Skin of body (tissue), 2 donors: ENCODE results near the gene ACTN1. TPM values are rescaled to one million over a fixed set of nuclear protein-coding genes. Genes with fewer than 3 reads are reported as not detected.
"Not testable (repeated sequence)": the region's sequence is repeated elsewhere in the genome, so short reads cannot be mapped to it uniquely, and the experiment has no call there.

Experiments used
- DNase-seq: peaks from one replicate; lab custom pipeline; 2025; lab: John Stamatoyannopoulos, UW
- total RNA-seq: library from RNA; depleted of rRNA; stranded (reverse); fragments of >200 nt; gene quantifications from one replicate; pipeline ENCODE4 v1.2.3, GENCODE V29; 2014

Gene ACTN1
- total RNA-seq, 1 donor from 2014 or later: 112 TPM

- DNase-seq: no peak
These were observed 8.0 kb upstream of the ACTN1 start for GRCh38 chr14:68986926-68987652.

GRCh38 chr14:68986225-68986624 is 7.1 kb upstream of the ACTN1 start:
- no peak for DNase-seq

- DNase-seq: no peak
These were observed 5.6 kb upstream of the ACTN1 start for GRCh38 chr14:68984686-68985085.

DNA sequence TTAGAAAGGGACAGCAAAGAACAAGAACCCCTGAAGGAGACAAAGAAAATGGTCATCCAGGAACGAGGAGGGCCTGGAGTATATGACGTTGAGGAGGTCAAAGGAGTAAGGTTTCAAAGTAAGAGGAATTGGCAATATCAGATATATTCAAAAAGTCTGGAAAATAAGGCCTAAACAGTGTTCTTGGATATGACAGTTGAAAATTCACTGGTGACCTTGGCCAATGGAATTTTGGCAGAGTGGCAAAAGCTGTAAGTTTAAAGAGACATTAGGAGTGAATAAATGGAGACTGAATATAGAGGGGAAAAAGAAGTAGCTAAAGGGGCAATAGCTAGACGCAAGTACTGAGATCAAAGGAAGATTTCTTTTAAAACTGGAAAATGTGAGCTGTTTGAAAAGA is 4.1 kb upstream of the ACTN1 start:
- DNase-seq: no peak

DNA sequence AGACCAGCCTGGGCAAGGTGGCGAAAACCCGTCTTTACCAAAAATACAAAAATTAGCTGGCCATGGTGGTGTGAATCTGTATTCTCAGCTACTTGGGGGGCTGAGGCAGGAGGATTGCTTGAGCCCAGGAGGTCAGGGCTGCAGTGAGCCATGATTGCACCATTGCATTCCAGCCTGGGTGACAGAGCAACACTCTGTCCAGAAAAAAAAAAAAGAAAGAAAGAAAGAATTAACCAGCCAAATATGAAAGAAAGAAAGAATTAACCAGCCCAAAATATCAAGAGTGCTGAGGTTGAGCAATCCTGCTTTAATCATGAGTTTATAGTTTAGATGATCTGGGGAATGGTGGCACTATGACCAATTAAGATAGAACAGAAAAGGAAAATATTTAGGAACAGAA is 3.5 kb upstream of the ACTN1 start:
- no peak for DNase-seq

- no peak for DNase-seq
These were observed 2.5 kb upstream of the ACTN1 start for GRCh38 chr14:68981539-68981976.

DNA sequence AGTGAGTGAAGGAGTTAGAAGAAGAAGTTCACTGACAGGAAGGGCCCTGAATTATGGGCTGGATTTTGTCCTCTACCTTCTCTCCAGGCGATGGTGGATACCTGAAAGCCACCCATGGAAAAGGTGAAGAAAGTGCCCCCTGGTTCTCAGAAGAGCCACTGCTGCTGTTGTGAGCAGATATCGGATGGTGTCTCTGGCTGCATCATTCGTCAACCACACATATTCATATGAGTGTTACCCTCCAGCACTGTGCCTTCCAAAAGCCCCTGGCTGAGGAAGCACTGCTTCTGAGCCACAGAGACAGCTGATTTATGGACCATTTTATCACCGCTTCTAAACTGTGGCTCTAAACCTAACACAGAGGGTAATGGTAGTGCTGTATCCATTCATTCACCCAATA is 2.0 kb upstream of the ACTN1 start:
- no peak for DNase-seq

DNA sequence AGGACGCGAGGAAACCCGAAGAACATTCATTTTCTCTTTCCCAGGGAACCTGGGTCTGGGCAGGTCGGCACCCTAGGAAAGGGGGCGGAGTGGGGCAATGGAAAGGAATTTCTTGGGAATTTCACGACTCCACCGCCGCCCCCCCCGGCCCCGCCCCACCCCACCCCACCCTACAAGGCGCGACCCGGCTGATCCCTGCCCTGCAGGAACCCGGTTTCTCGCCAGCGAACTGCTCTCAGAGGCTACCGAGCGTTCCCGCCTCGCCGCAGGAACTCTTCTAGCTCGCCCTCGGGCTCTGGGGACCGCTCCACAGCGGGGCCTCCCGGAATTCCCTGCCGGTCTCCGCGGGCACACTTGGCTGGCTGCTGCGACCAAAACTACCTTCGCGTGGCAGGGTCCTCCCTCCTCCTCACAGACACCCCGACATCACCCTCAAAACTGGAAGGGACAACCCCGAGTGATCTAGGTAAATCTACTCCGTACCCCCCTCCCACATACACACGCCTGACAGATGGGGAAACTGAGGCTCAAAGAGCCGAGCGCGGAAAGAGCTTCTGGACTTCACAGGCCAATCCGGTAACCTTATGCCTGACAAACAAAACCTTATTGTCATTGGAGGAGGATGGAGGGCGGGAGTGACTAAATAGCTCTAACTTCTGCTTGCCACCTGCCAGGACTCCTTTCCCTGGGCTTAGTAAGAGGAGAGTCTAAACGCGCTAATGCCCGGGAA is 785 bp upstream of the ACTN1 start:
- DNase-seq: no peak

GRCh38 chr14:68978172-68978911 is 760 bp downstream of the ACTN1 start:
- DNase-seq: no peak

DNA sequence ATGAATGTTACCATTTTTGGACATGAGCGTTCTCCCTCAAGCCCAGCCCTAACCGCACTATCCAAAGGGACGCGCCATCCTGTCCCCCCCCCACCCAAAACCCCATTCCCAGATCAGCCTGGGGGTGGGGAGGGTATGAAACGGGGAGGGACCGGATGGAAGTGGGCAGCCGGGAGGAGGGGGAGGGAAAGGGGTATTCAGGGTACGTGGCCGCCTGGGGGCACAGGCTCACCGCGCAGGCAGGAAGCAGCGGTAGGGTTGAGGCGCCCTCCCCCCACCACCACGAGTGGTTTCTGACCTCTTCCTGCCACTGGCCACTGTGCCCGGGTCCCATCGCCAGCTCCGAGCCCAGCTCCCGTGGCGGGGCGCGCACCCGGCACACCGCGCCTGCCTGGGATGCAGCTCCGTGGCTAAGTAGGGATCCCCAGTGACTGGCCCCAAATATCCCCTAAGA is 1.4 kb downstream of the ACTN1 start:
- DNase-seq: no peak

- DNase-seq: no peak
These were observed 1.9 kb downstream of the ACTN1 start for GRCh38 chr14:68977180-68977717.

- peak; percentile 30 for DNase-seq
These were observed 2.7 kb downstream of the ACTN1 start for GRCh38 chr14:68976160-68977067.

DNA sequence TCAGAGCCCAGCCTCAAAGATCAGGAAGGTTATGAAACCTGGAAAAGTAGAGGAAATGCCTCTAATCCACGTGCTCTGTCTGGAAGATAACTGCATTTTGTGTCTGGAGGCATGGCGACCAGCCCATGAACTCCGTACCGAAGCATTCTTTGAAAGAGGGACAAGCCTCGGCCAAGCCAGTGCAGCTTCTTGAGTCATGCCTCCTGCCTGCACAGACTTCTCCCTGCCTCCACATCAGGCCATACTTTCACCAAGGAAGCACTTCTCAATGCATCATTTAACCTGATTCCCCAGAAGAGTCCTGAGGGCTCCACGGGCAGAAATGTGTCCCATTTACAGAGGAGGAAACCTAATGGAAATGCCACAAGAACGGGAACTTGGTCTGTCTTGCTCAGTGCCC is 3.4 kb downstream of the ACTN1 start:
- DNase-seq: no peak

GRCh38 chr14:68974759-68975347 is 4.2 kb downstream of the ACTN1 start:
- no peak for DNase-seq

- DNase-seq: no peak
These were observed 5.5 kb downstream of the ACTN1 start for GRCh38 chr14:68973639-68974038.

DNA sequence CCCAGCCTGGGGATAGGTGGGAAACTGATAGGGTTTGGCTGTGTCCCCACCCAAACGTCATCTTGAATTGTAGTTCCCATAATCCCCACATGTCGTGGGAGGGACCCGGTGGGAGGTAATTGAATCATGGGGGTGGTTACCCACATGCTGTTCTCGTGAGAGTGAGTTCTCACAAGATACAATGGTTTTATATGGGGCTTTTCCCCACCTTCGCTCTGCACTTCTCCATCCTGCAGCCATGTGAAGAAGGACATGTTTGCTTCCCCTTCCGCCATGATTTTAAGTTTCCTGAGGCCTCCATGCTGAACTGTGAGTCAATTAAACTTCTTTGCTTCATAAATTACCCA is 5.9 kb downstream of the ACTN1 start:
- not testable (repeated sequence) for DNase-seq

DNA sequence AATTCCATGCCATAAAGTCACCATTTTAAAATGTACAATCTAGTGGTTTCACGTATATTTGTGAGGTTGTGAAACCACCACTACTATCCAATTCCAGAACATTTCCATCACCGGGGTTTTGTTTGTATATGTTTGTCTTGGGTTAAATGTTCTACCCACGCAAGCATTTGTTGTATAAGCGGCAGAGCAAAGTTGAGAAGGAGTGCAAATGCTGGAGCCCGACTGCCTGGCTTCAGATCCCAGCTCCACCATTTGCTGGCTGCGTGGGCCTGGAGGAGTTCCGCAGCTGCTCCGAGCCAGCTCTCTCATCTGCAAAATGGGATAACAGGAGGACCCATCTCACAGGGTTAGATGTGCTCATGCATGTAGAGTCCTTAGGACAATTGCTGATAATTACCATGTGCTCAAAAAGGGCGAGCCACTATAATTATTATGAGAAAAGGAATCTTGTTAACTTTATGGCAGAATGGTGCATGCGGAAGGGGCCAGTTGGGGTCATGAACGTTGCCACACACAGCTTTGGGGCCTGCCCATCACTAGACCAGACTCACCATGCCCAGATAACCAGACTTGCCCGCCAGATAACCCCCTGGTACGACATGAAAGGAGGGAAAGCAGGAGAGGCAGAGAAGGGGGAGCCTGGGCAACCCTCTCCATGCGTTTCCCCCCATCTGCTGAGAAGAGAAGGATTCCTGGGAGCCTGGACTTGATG is 6.4 kb downstream of the ACTN1 start:
- no peak for DNase-seq

DNA sequence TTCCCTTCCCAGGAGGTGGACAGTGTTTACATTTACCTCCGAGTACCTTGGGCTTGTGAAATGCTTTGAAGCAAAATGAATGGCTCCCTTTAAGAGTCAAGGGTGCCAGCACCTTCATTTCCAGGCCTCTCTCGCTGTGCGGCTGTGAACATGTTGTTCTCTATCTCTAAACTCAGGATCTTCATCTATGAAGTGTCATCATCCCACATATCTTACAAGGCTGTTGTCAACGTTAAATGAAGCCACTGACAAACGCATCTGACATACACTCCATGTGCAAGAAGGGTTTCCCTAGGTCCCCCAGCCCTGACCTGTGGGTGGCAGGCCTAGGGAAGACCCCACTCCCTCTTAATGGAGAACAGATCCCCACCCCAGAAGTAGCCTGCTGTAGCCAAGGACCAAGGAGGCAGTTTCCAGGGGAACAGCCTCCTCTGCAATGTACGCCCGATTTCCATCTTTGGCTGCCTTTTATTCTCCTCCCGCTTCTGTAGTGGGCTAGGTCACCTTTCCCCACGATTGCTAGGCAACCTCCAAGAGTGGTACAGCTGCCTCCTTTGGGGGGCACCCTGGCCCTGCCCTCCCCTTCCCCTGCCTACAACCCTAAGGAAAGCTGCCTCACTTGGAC is 7.6 kb downstream of the ACTN1 start:
- DNase-seq: no peak

DNA sequence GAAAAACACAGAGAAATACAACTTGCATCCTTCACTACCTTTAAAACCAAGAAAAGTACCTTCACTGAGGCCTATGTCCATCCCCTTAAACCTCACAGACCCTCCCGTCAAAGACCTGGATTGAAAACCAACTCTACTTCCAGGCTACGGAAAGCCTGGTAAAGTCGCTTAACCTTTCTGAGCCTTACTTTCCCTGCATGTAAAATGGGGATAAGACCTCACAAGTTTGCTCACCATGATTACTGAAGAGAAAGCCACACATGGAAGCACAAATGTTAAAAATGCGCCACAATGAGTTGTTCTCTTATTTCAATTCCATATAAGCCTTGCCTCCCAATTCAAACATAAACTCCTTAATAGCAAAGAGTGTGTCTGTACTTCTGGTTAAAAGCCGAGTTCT is 8.4 kb downstream of the ACTN1 start:
- no peak for DNase-seq
